ENCODE data around the gene AKAP8.

The AKAP8 gene

DNA sequence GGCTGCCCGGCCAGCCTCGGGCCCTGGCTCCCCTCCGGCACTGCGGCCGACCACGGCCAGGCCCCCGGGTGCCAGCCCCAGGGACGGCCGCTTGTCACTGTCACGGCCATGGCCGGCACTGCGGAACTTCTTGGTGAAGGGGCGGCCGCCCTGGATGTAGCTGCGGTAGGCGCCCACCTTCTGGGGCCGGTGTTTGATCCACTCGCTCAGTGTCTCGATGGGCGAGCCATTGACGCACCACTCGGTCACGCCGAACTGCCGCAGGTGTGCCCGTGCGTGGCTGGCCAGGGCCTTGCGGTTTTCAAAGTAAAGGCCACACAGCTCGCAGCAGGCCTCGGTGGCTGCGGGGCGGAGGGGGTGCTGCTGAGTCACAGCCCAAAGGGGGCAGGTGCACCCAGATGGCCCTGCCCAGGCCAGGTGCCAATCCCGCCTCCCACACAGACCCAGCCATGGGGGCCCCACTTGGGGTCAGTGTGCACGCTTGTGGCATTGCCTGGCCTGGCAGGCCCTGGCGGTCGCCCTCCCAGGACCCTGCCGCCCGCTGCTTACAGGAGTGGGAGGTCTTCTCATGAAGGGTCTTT lies 45.2 kb upstream of the AKAP8 start:
- ChIA-PET CTCF (no interaction called here), POLR2A (no interaction called here)
- no peak for TF ChIP-seq FOXM1 (IDR thresholded peaks at IDR 0.05; ENCODE audit: borderline replicate concordance)
- no peak for TF ChIP-seq FOXK2 (IDR thresholded peaks at IDR 0.05)
- TF ChIP-seq, protein P1, sequence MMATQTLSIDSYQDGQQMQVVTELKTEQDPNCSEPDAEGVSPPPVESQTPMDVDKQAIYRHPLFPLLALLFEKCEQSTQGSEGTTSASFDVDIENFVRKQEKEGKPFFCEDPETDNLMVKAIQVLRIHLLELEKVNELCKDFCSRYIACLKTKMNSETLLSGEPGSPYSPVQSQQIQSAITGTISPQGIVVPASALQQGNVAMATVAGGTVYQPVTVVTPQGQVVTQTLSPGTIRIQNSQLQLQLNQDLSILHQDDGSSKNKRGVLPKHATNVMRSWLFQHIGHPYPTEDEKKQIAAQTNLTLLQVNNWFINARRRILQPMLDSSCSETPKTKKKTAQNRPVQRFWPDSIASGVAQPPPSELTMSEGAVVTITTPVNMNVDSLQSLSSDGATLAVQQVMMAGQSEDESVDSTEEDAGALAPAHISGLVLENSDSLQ (IDR thresholded peaks at IDR 0.05), result no peak
- no peak for TF ChIP-seq ARNT (IDR thresholded peaks at IDR 0.05)
- TF ChIP-seq NFRKB (IDR thresholded peaks at IDR 0.05), result no peak
- TF ChIP-seq TARDBP (IDR thresholded peaks at IDR 0.05), result no peak
- no peak for TF ChIP-seq HDGF (IDR thresholded peaks at IDR 0.05; ENCODE audit: borderline replicate concordance)
- DNase-seq (ENCODE audit: extremely low spot score), result no peak

GRCh38 chr19:15424121-15424520 lies 44.5 kb upstream of the AKAP8 start:
- TF ChIP-seq NFRKB (IDR thresholded peaks at IDR 0.05), result no peak
- no peak for TF ChIP-seq BHLHE40 (IDR thresholded peaks at IDR 0.05; ENCODE audit: borderline replicate concordance)
- TF ChIP-seq, protein P1 (IDR thresholded peaks at IDR 0.05), result no peak
- no peak for DNase-seq (ENCODE audit: extremely low spot score)
- ChIA-PET POLR2A (no interaction called here), CTCF (no interaction called here)

- POLR2A ChIA-PET, result no interaction called here
- no peak for TF ChIP-seq BHLHE40 (IDR thresholded peaks at IDR 0.05; ENCODE audit: borderline replicate concordance)
- no peak for TF ChIP-seq LEF1 (IDR thresholded peaks at IDR 0.05; ENCODE audit: borderline replicate concordance)
- TF ChIP-seq FOXA1 (IDR thresholded peaks at IDR 0.05), result no peak
- TF ChIP-seq L3MBTL2 (conservative IDR thresholded peaks at IDR 0.05), result no peak
- TF ChIP-seq TARDBP (IDR thresholded peaks at IDR 0.05), result no peak
- TF ChIP-seq SUZ12 (IDR thresholded peaks at IDR 0.05), result no peak
- no peak for TF ChIP-seq HDGF (IDR thresholded peaks at IDR 0.05; ENCODE audit: borderline replicate concordance)
- no peak for TF ChIP-seq ARNT (IDR thresholded peaks at IDR 0.05)
- no peak for TF ChIP-seq ZNF384 (IDR thresholded peaks at IDR 0.05)
- TF ChIP-seq CTBP1 (IDR thresholded peaks at IDR 0.05; ENCODE audit: borderline replicate concordance), result no peak
- TF ChIP-seq, protein P1 (IDR thresholded peaks at IDR 0.05), result no peak
- no peak for TF ChIP-seq ELF4 (IDR thresholded peaks at IDR 0.05)
- TF ChIP-seq SP1 (IDR thresholded peaks at IDR 0.05), result no peak
- TF ChIP-seq FOXK2 (IDR thresholded peaks at IDR 0.05), result no peak
- no peak for TF ChIP-seq NFRKB (IDR thresholded peaks at IDR 0.05)
- TF ChIP-seq FOXM1 (IDR thresholded peaks at IDR 0.05; ENCODE audit: borderline replicate concordance), result no peak
- no peak for DNase-seq (ENCODE audit: extremely low spot score)
- CTCF ChIA-PET, result no interaction called here
Measured at GRCh38 chr19:15423130-15423529, 43.5 kb upstream of the AKAP8 start.

GRCh38 chr19:15422296-15423075 lies 42.9 kb upstream of the AKAP8 start:
- DNase-seq (ENCODE audit: extremely low spot score), result no peak
- ChIA-PET CTCF (no interaction called here), POLR2A (no interaction called here)
- TF ChIP-seq, protein P1 (IDR thresholded peaks at IDR 0.05), result no peak
- no peak for TF ChIP-seq HDGF (IDR thresholded peaks at IDR 0.05; ENCODE audit: borderline replicate concordance)
- no peak for TF ChIP-seq CTBP1 (IDR thresholded peaks at IDR 0.05; ENCODE audit: borderline replicate concordance)
- TF ChIP-seq NFRKB (IDR thresholded peaks at IDR 0.05), result no peak
- TF ChIP-seq ELF4 (IDR thresholded peaks at IDR 0.05), result no peak
- no peak for TF ChIP-seq FOXM1 (IDR thresholded peaks at IDR 0.05; ENCODE audit: borderline replicate concordance)
- TF ChIP-seq SUZ12 (IDR thresholded peaks at IDR 0.05), result no peak
- no peak for TF ChIP-seq ZNF384 (IDR thresholded peaks at IDR 0.05)
- TF ChIP-seq FOXA1 (IDR thresholded peaks at IDR 0.05), result no peak
- no peak for TF ChIP-seq TARDBP (IDR thresholded peaks at IDR 0.05)
- no peak for TF ChIP-seq SP1 (IDR thresholded peaks at IDR 0.05)
- TF ChIP-seq ARNT (IDR thresholded peaks at IDR 0.05), result no peak
- no peak for TF ChIP-seq FOXK2 (IDR thresholded peaks at IDR 0.05)
- no peak for TF ChIP-seq BHLHE40 (IDR thresholded peaks at IDR 0.05; ENCODE audit: borderline replicate concordance)
- TF ChIP-seq LEF1 (IDR thresholded peaks at IDR 0.05; ENCODE audit: borderline replicate concordance), result no peak
- TF ChIP-seq L3MBTL2 (conservative IDR thresholded peaks at IDR 0.05), result no peak

- no peak for DNase-seq (ENCODE audit: extremely low spot score)
- ChIA-PET POLR2A (no interaction called here), CTCF (interaction anchor here (3.5 kb wide), 1 partner anchor 133 kb away, joined by 28 read pairs; no protein-coding TSS in a partner anchor)
- TF ChIP-seq TARDBP (IDR thresholded peaks at IDR 0.05) (no peak), HDGF (IDR thresholded peaks at IDR 0.05; ENCODE audit: borderline replicate concordance) (no peak), FOXK2 (IDR thresholded peaks at IDR 0.05) (no peak), ELF4 (IDR thresholded peaks at IDR 0.05) (no peak), CTBP1 (IDR thresholded peaks at IDR 0.05; ENCODE audit: borderline replicate concordance) (no peak), ZNF384 (IDR thresholded peaks at IDR 0.05) (no peak), FOXA1 (IDR thresholded peaks at IDR 0.05) (no peak), FOXM1 (IDR thresholded peaks at IDR 0.05; ENCODE audit: borderline replicate concordance) (no peak), NFRKB (IDR thresholded peaks at IDR 0.05) (no peak), LEF1 (IDR thresholded peaks at IDR 0.05; ENCODE audit: borderline replicate concordance) (no peak), SP1 (IDR thresholded peaks at IDR 0.05) (no peak)
- TF ChIP-seq, protein P1 (IDR thresholded peaks at IDR 0.05), result no peak
Measured at GRCh38 chr19:15421721-15422260, 42.2 kb upstream of the AKAP8 start.

Data from HEK293T (cell line).